ENCODE data around the gene CALML6.

Gene CALML6

GRCh38 chr1:1892079-1892762 lies 22.8 kb upstream of the CALML6 start:
- no peak for DNase-seq

- no peak for DNase-seq
Observed at GRCh38 chr1:1892763-1893120, 22.3 kb upstream of the CALML6 start.

GRCh38 chr1:1893291-1893985 lies 21.6 kb upstream of the CALML6 start:
- DNase-seq, result no peak

- DNase-seq, result no peak
Observed at GRCh38 chr1:1893997-1894353, 21.1 kb upstream of the CALML6 start.

GRCh38 chr1:1894354-1895059 lies 20.6 kb upstream of the CALML6 start:
- no peak for DNase-seq

GRCh38 chr1:1895060-1895418 lies 20.0 kb upstream of the CALML6 start:
- DNase-seq, result no peak

- DNase-seq, result no peak
Observed at GRCh38 chr1:1895456-1896336, 19.4 kb upstream of the CALML6 start.

GRCh38 chr1:1898246-1898933 lies 16.7 kb upstream of the CALML6 start:
- no peak for DNase-seq

- DNase-seq, result no peak
Observed at GRCh38 chr1:1899266-1899966, 15.6 kb upstream of the CALML6 start.

- DNase-seq, result no peak
Observed at GRCh38 chr1:1899967-1900327, 15.1 kb upstream of the CALML6 start.

- no peak for DNase-seq
Observed at GRCh38 chr1:1900883-1901640, 14.0 kb upstream of the CALML6 start.

- DNase-seq, result no peak
Observed at GRCh38 chr1:1901641-1902294, 13.3 kb upstream of the CALML6 start.

GRCh38 chr1:1903224-1903623 lies 11.8 kb upstream of the CALML6 start:
- DNase-seq, result no peak

- DNase-seq, result peak; percentile 40 to 79
Observed at GRCh38 chr1:1906185-1907097, 8.6 kb upstream of the CALML6 start.

GRCh38 chr1:1907098-1907736 lies 7.8 kb upstream of the CALML6 start:
- peak in 1 of 2 experiments; percentile 54 for DNase-seq

- DNase-seq, result no peak
Observed at GRCh38 chr1:1908506-1908791, 6.6 kb upstream of the CALML6 start.

GRCh38 chr1:1910033-1910465 lies 5.0 kb upstream of the CALML6 start:
- no peak for DNase-seq

- no peak for DNase-seq
Observed at GRCh38 chr1:1910651-1911331, 4.3 kb upstream of the CALML6 start.
